OCI-LY1 (cell line): ENCODE data around the gene EPM2A.

Experiments used
- CTCF ChIP-seq: fragments of 200-600 bp; sonication (generic), shearing (Covaris generic); IDR thresholded peaks from 2 replicates; pipeline ENCODE4 v1.5.1; 2017; ENCODE audit warnings: mild to moderate bottlenecking, antibody characterized with exemption, low read length, moderate library complexity, mixed read lengths
- EZH2 ChIP-seq: fragments of 200-600 bp; sonication (generic), shearing (Covaris generic); IDR thresholded peaks from 2 replicates; pipeline ENCODE4 v1.8.0; 2017; ENCODE audit warnings: borderline replicate concordance, mixed run types, mild to moderate bottlenecking, antibody characterized with exemption, low read length, moderate library complexity, mixed read lengths

GRCh38 chr6:145705561-145705960, 29.8 kb downstream of the EPM2A start:
- TF ChIP-seq CTCF (no peak), EZH2 (no peak)
